Spleen (tissue), 11 donors: ENCODE results near the gene NUP98. TPM values are rescaled to one million over a fixed set of nuclear protein-coding genes. Genes with fewer than 3 reads are reported as not detected.

Experiments used
- DNase-seq: peaks from one replicate; pipeline ENCODE4 v3.0.0-alpha.2; 2020
- H3K27ac ChIP-seq, 8 donors: fragments of 200-600 bp; sonication (generic) in 7 of 8; 1 replicate in 4 of 8; 2 replicates in 4 of 8; pipeline versions ENCODE4 v1.5.0 to v1.8.0; 2016 to 2021; ENCODE audit warnings: inconsistent platforms in 4 of 8, mild to moderate bottlenecking in 4 of 8, moderate library complexity in 1 of 8
- H3K27me3 ChIP-seq, 7 donors: fragments of 200-600 bp; sonication (generic) in 6 of 7; replicated peaks in 1 of 7; 1 replicate in 4 of 7; 2 replicates in 3 of 7; pipeline versions ENCODE4 v1.5.0 to v1.8.0; 2016 to 2021; ENCODE audit warnings: inconsistent platforms in 3 of 7, mild to moderate bottlenecking in 1 of 7
- H3K36me3 ChIP-seq, 6 donors: fragments of 200-600 bp; sonication (generic) in 5 of 6; 1 replicate in 4 of 6; 2 replicates in 2 of 6; pipeline versions ENCODE4 v1.5.0 to v1.8.0; 2016 to 2021; ENCODE audit warnings: inconsistent platforms in 2 of 6
- H3K4me1 ChIP-seq, 6 donors: fragments of 200-600 bp; sonication (generic) in 5 of 6; 1 replicate in 3 of 6; 2 replicates in 3 of 6; pipeline versions ENCODE4 v1.5.0 to v1.8.0; 2016 to 2021; ENCODE audit warnings: inconsistent platforms in 3 of 6
- H3K4me3 ChIP-seq, 8 donors: fragments of 200-600 bp; sonication (generic) in 7 of 8; 1 replicate in 4 of 8; 2 replicates in 4 of 8; pipeline versions ENCODE4 v1.5.0 to v1.8.0; 2016 to 2021; ENCODE audit warnings: inconsistent platforms in 4 of 8, mild to moderate bottlenecking in 4 of 8, moderate library complexity in 2 of 8
- H3K9me3 ChIP-seq, 8 donors: fragments of 200-600 bp; sonication (generic) in 7 of 8; 1 replicate in 4 of 8; 2 replicates in 4 of 8; pipeline versions ENCODE4 v1.5.0 to v1.8.0; 2016 to 2021; ENCODE audit warnings: inconsistent platforms in 4 of 8
- POLR2A ChIP-seq, 3 donors: fragments of 450-650 bp; IDR thresholded peaks; one replicate each; pipeline ENCODE4 v1.5.1; 2017; ENCODE audit warnings: antibody characterized with exemption in 3 of 3, mild to moderate bottlenecking in 1 of 3
- POLR2AphosphoS5 ChIP-seq, 3 donors: sonication (generic); formaldehyde crosslinking; IDR thresholded peaks; one replicate each; pipeline ENCODE4 v1.5.1; 2017; ENCODE audit warnings: antibody characterized with exemption in 3 of 3
- WGBS, 5 donors: extraction: QIAGEN DNeasy Blood & Tissue Kit in 3 of 5; methylation state at CpG; one replicate each; pipeline versions ENCODE4 v1.1.5 to v1.1.7; 2013 to 2018; 5-methylcytosine and 5-hydroxymethylcytosine counted together
- intact Hi-C: fragments of 100-400 bp; cut with DNase I; formaldehyde crosslinking; loops from one replicate; pipeline ENCODE4 v1.15.0; 2023; ENCODE audit warnings: low total_unique reads
- polyA plus RNA-seq, 3 donors: library from polyadenylated mRNA; stranded (reverse); fragments of 200-250 nt; gene quantifications; one replicate each; pipeline ENCODE4 v1.2.1, GENCODE V29; 2013
- total RNA-seq, 7 donors: library from RNA; depleted of rRNA in 3 of 7; stranded (reverse); fragments of >200 nt in 3 of 7; fragmentation: NEBNext Ultra II Directional in 4 of 7; extraction: Animal tissue kit (Norgen Biotek cat#: 25700) in 4 of 7; gene quantifications; one replicate each; pipeline versions ENCODE4 v1.1.0 to v1.2.1, GENCODE V29; 2016 to 2021
- TF ChIP-seq, protein P1 (sequence below), 11 experiments: fragments of 200-600 bp in 7 of 11; fragments of 450-650 bp in 4 of 11; sonication (generic) in 4 of 11; IDR thresholded peaks in 8 of 11; conservative IDR thresholded peaks in 3 of 11; 1 replicate in 7 of 11; 2 replicates in 4 of 11; pipeline versions ENCODE4 v1.4.0 to v1.8.0; 2016 to 2021; ENCODE audit warnings: antibody characterized with exemption in 11 of 11, inconsistent platforms in 4 of 11, mild to moderate bottlenecking in 1 of 11
- donor health status: healthy with polysubstance abuse.
- donor health status: DM: no; HTN: no; CAD: no; lungs with moderate emphysema.
- donor health status: DM: no; HTN: no; CAD: no.
- donor health status: Bipolar disorder and iron deficiency.
- donor health status: healthy.
- donor health status: DM: no; HTN: no; CAD: no.
- donor health status: DM: yes; HTN: yes; CAD: no.

NUP98 gene
- total and polyA plus RNA-seq, 10 donors: 12.6 to 171 (median 88.7) TPM

DNA sequence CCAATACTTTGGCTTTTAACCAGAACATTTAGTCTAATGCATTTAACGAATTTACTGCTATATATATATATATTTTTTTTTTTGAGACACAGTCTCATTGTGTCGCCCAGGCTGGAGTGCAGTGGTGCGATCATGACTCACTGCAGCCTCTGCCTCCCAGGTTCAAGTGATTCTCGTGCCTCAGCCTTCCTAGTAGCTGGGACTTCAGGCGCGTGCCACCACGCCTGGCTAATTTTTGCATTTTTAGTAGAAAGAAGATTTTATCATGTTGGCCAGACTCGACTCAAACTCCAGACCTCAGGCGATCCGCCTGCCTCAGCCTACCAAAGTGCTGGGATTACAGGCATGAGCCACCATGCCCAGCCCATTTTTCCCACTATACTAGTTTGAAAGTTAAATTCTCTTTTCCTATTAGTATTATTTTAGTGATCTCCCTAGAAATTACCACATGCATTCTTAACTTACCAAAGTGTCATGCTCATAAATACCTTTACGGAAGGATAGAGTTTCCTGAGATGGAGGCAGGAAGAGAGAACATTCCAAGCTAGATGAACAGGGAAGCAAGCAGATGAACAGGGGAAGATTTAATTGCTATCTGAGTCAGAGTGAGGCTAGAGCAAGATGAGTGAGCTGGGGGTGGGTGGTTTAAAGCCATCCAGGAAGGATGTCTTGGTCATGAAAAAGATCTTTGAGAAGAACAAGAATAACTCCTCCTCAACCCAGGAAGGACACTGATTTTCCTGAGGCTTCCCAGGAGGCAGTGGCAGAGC lies 6.6 kb upstream of the NUP98 start:
- H3K27me3 ChIP-seq: no peaks in the 10 kb centered on the region
- WGBS, 5 donors: 81 to 95% (median 93%) methylated on average over 11 of the region's 11 CpGs
- no peak overlapping the region for H3K4me3 ChIP-seq
- peaks cover 2 to 15% (median 7%) of the 10 kb centered on the region in 6 donors for H3K4me1 ChIP-seq
- no peak for DNase-seq
- intact Hi-C loops: no loop called here
- H3K36me3 ChIP-seq: no peaks in the 10 kb centered on the region
- H3K9me3 ChIP-seq: no peaks in the 10 kb centered on the region
- TF ChIP-seq POLR2AphosphoS5 (IDR thresholded peaks at IDR 0.05): no peak
- TF ChIP-seq, protein P1, sequence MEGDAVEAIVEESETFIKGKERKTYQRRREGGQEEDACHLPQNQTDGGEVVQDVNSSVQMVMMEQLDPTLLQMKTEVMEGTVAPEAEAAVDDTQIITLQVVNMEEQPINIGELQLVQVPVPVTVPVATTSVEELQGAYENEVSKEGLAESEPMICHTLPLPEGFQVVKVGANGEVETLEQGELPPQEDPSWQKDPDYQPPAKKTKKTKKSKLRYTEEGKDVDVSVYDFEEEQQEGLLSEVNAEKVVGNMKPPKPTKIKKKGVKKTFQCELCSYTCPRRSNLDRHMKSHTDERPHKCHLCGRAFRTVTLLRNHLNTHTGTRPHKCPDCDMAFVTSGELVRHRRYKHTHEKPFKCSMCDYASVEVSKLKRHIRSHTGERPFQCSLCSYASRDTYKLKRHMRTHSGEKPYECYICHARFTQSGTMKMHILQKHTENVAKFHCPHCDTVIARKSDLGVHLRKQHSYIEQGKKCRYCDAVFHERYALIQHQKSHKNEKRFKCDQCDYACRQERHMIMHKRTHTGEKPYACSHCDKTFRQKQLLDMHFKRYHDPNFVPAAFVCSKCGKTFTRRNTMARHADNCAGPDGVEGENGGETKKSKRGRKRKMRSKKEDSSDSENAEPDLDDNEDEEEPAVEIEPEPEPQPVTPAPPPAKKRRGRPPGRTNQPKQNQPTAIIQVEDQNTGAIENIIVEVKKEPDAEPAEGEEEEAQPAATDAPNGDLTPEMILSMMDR (IDR thresholded peaks at IDR 0.05 in 8 of 11, conservative IDR thresholded peaks at IDR 0.05 in 3 of 11): no peak
- no peak for TF ChIP-seq POLR2A (IDR thresholded peaks at IDR 0.05)
- H3K27ac ChIP-seq: no peak overlapping the region

DNA sequence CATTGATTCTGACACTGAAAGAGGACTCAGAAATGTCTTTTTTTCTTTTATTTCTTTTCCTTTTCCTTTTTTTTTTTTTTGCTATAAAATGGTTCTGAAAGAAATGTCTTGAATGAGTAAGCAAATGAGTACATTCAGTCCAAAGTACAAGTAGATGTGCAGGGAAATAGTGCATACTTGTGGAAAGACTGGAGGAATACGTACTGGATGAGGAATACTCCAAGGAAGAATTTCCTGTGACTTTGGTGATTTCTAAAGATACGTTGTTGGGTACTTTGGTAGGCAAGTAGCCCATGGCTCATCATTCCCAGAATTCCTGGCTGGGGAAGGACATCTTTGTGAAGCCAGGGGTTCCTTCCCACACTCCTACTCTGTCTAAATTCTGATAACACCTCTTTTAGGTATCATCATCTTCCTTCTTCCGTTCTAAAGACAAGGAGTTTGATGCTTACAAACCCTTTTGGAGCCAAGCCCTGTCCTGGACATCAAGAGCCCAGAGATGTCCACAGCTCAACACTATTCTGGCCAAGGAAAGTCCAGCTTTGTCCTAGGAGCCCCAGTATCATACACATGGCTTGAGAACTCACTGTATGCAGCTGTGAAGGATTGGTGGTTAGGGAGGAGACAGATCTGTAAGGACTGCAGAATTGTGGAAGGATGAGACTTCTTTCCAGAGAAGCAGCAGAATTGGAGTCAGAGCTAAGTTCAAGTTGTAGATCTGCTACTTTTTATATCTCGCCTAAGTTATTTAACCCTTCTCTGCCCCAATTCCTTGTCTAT lies 4.8 kb upstream of the NUP98 start:
- no peak overlapping the region for H3K27ac ChIP-seq
- intact Hi-C loops: no loop called here
- H3K27me3 ChIP-seq: no peaks in the 10 kb centered on the region
- WGBS, 5 donors: 80 to 89% (median 86%) methylated on average over 4 of the region's 4 CpGs
- no peaks in the 10 kb centered on the region for H3K36me3 ChIP-seq
- no peaks in the 10 kb centered on the region for H3K9me3 ChIP-seq
- peaks cover 0 to 15% (median 11%) of the 10 kb centered on the region in 6 donors for H3K4me1 ChIP-seq
- DNase-seq: no peak
- no peak overlapping the region for H3K4me3 ChIP-seq
- TF ChIP-seq POLR2AphosphoS5 (IDR thresholded peaks at IDR 0.05) (no peak), POLR2A (IDR thresholded peaks at IDR 0.05) (no peak)
- TF ChIP-seq, protein P1 (IDR thresholded peaks at IDR 0.05 in 8 of 11, conservative IDR thresholded peaks at IDR 0.05 in 3 of 11): no peak

DNA sequence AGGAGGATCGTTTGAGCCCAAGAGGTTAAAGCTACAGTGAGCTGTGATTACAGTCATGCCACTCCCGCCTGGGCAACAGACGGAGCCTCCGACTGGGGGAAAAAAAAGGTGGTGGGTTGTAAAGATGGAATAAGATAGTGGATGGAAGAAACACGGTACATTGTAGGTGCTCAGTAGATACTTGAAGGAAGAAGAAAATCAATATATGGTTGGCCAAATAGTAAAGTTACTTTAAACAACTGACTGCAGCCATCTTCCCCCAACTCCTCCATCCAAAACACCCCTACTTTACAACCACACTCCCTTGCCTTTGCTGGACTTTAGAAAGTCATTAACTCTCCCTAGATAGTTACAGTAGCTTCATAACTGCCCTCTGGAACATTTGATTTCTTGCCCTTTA lies 2.5 kb upstream of the NUP98 start:
- Histone ChIP-seq H3K27ac (no peak overlapping the region), H3K4me3 (no peak overlapping the region), H3K9me3 (no peaks in the 10 kb centered on the region), H3K4me1 (peaks cover 19 to 36% (median 31%) of the 10 kb centered on the region in 6 donors), H3K36me3 (no peaks in the 10 kb centered on the region), H3K27me3 (no peaks in the 10 kb centered on the region)
- TF ChIP-seq, protein P1 (IDR thresholded peaks at IDR 0.05 in 8 of 11, conservative IDR thresholded peaks at IDR 0.05 in 3 of 11): no peak
- TF ChIP-seq POLR2AphosphoS5 (IDR thresholded peaks at IDR 0.05): no peak
- no peak for TF ChIP-seq POLR2A (IDR thresholded peaks at IDR 0.05)
- 71 to 95% (median 93%) methylated on average over 4 to 5 of the region's 5 CpGs for WGBS, 5 donors
- intact Hi-C loops: no loop called here
- DNase-seq: no peak

DNA sequence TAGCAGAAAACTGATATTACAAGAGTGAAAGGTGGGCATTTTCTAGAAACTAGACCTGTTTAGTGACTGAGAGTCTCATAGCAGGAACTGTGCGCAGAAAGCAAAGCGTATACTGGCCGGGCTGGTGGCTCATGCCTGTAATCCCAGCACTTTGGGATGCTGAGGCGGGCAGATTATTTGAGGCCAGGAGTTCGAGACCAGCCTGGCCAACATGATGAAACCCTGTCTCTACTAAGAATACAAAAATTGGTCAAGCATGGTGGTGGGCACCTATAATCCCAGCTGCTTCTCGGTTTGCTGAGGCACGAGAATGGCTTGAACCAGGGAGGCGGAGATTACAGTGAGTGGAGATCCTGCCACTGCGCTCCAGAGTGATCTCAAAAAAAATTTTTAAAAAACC lies 1.8 kb upstream of the NUP98 start:
- no peak for TF ChIP-seq POLR2A (IDR thresholded peaks at IDR 0.05)
- no peak for TF ChIP-seq POLR2AphosphoS5 (IDR thresholded peaks at IDR 0.05)
- TF ChIP-seq, protein P1 (IDR thresholded peaks at IDR 0.05 in 8 of 11, conservative IDR thresholded peaks at IDR 0.05 in 3 of 11): no peak
- peaks cover 0 to 7% (median 2%) of the 10 kb centered on the region in 6 donors for H3K36me3 ChIP-seq
- no peaks in the 10 kb centered on the region for H3K27me3 ChIP-seq
- H3K4me1 ChIP-seq: peaks cover 20 to 43% (median 38%) of the 10 kb centered on the region in 6 donors
- no peak overlapping the region for H3K27ac ChIP-seq
- H3K4me3 ChIP-seq: peak overlapping the region in 1 of 8 donors; percentile 76
- H3K9me3 ChIP-seq: no peaks in the 10 kb centered on the region
- intact Hi-C loops: no loop called here
- WGBS, 5 donors: 92 to 99% (median 97%) methylated on average over 9 of the region's 9 CpGs
- no peak for DNase-seq
